ENCODE results near the gene PAPPA2.

Gene PAPPA2

GRCh38 chr1:176767714-176768136 lies 304.8 kb downstream of the PAPPA2 start:
- DNase-seq (ENCODE audit: low spot score), result no peak

GRCh38 chr1:176768532-176768931 lies 305.6 kb downstream of the PAPPA2 start:
- no peak for DNase-seq (ENCODE audit: low spot score)

GRCh38 chr1:176770066-176770465 lies 307.1 kb downstream of the PAPPA2 start:
- DNase-seq (ENCODE audit: low spot score), result no peak

- no peak for DNase-seq (ENCODE audit: low spot score)
These were observed 310.1 kb downstream of the PAPPA2 start for GRCh38 chr1:176773038-176773437.

GRCh38 chr1:176774224-176774623 lies 311.2 kb downstream of the PAPPA2 start:
- no peak for DNase-seq (ENCODE audit: low spot score)

- no peak for DNase-seq (ENCODE audit: low spot score)
These were observed 312.4 kb downstream of the PAPPA2 start for GRCh38 chr1:176775378-176775777.

- no peak for DNase-seq (ENCODE audit: low spot score)
These were observed 313.0 kb downstream of the PAPPA2 start for GRCh38 chr1:176775996-176776395.

- no peak for DNase-seq (ENCODE audit: low spot score)
These were observed 315.1 kb downstream of the PAPPA2 start for GRCh38 chr1:176778056-176778455.

GRCh38 chr1:176779992-176780328 lies 317.0 kb downstream of the PAPPA2 start:
- no peak for DNase-seq (ENCODE audit: low spot score)

GRCh38 chr1:176783309-176783708 lies 320.3 kb downstream of the PAPPA2 start:
- DNase-seq (ENCODE audit: low spot score), result no peak

GRCh38 chr1:176785056-176785455 lies 322.1 kb downstream of the PAPPA2 start:
- DNase-seq (ENCODE audit: low spot score), result no peak

- DNase-seq (ENCODE audit: low spot score), result no peak
These were observed 322.8 kb downstream of the PAPPA2 start for GRCh38 chr1:176785791-176786190.

- no peak for DNase-seq (ENCODE audit: low spot score)
These were observed 323.3 kb downstream of the PAPPA2 start for GRCh38 chr1:176786274-176786673.

GRCh38 chr1:176789571-176790090 lies 326.7 kb downstream of the PAPPA2 start:
- no peak for DNase-seq (ENCODE audit: low spot score)

- DNase-seq (ENCODE audit: low spot score), result no peak
These were observed 327.8 kb downstream of the PAPPA2 start for GRCh38 chr1:176790786-176791185.

- DNase-seq (ENCODE audit: low spot score), result no peak
These were observed 328.9 kb downstream of the PAPPA2 start for GRCh38 chr1:176791906-176792305.

- DNase-seq (ENCODE audit: low spot score), result no peak
These were observed 332.0 kb downstream of the PAPPA2 start for GRCh38 chr1:176794897-176795508.

- DNase-seq (ENCODE audit: low spot score), result no peak
These were observed 333.0 kb downstream of the PAPPA2 start for GRCh38 chr1:176795929-176796328.

- no peak for DNase-seq (ENCODE audit: low spot score)
These were observed 333.6 kb downstream of the PAPPA2 start for GRCh38 chr1:176796583-176796982.

- no peak for DNase-seq (ENCODE audit: low spot score)
These were observed 336.4 kb downstream of the PAPPA2 start for GRCh38 chr1:176799327-176799726.

- DNase-seq (ENCODE audit: low spot score), result no peak
These were observed 338.1 kb downstream of the PAPPA2 start for GRCh38 chr1:176800978-176801513.

- DNase-seq (ENCODE audit: low spot score), result no peak
These were observed 338.6 kb downstream of the PAPPA2 start for GRCh38 chr1:176801514-176802020.

- DNase-seq (ENCODE audit: low spot score), result no peak
These were observed 339.3 kb downstream of the PAPPA2 start for GRCh38 chr1:176802316-176802715.

- DNase-seq (ENCODE audit: low spot score), result no peak
These were observed 340.1 kb downstream of the PAPPA2 start for GRCh38 chr1:176803042-176803441.
